Vagina (tissue), 2 donors: ENCODE results near the gene ATP11A.
"Not testable (repeated sequence)": the region's sequence is repeated elsewhere in the genome, so short reads cannot be mapped to it uniquely, and the experiment has no call there.

Experiments used
- CTCF ChIP-seq, 3 experiments: fragments of 450-650 bp in 2 of 3; fragments of 200-600 bp in 1 of 3; sonication (generic) in 1 of 3; IDR thresholded peaks; one replicate each; pipeline ENCODE4 v1.5.1; 2017 to 2019; ENCODE audit warnings: antibody characterized with exemption in 3 of 3, mild to moderate bottlenecking in 2 of 3, moderate library complexity in 2 of 3
- POLR2A ChIP-seq, 2 donors: fragments of 450-650 bp; IDR thresholded peaks; one replicate each; pipeline ENCODE4 v1.6.1; 2017; ENCODE audit warnings: antibody characterized with exemption in 2 of 2, mild to moderate bottlenecking in 2 of 2, moderate library complexity in 2 of 2

GRCh38 chr13:112841303-112842015 is 151.6 kb downstream of the ATP11A start:
- TF ChIP-seq CTCF, POLR2A (IDR thresholded peaks at IDR 0.05): not testable (repeated sequence)
